Embryonic facial prominence (tissue), 1 donor: ENCODE data around the gene HEXIM2.

Source experiments
- DNase-seq: peaks from one replicate; pipeline ENCODE4 v3.0.0-alpha.2; 2016; ENCODE audit errors: extremely low spot score

Gene HEXIM2

GRCh38 chr17:45127548-45128300 is 34.0 kb upstream of the HEXIM2 start:
- no peak for DNase-seq

- DNase-seq, result no peak
Observed at GRCh38 chr17:45128331-45128730, 33.3 kb upstream of the HEXIM2 start.

DNA sequence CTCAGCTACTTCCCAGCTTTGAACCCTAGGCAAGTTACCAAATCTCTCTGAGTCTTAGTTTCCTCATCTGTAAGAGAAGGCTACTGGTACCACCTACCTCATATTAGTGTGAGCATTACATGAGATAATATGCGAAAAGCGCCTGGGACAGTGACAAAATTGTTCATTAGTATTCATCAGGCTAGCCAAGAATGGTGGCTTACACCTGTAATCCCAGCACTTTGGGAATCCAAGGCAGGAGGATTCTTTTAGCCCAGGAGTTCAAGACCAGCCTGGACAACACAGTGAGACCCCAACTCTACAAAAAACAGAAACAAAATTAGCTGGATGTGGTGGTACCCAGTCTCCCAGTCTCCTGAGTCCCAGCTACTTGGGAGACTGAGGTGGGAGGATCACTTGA is 32.7 kb upstream of the HEXIM2 start:
- no peak for DNase-seq

GRCh38 chr17:45129426-45129939 is 32.2 kb upstream of the HEXIM2 start:
- no peak for DNase-seq

DNA sequence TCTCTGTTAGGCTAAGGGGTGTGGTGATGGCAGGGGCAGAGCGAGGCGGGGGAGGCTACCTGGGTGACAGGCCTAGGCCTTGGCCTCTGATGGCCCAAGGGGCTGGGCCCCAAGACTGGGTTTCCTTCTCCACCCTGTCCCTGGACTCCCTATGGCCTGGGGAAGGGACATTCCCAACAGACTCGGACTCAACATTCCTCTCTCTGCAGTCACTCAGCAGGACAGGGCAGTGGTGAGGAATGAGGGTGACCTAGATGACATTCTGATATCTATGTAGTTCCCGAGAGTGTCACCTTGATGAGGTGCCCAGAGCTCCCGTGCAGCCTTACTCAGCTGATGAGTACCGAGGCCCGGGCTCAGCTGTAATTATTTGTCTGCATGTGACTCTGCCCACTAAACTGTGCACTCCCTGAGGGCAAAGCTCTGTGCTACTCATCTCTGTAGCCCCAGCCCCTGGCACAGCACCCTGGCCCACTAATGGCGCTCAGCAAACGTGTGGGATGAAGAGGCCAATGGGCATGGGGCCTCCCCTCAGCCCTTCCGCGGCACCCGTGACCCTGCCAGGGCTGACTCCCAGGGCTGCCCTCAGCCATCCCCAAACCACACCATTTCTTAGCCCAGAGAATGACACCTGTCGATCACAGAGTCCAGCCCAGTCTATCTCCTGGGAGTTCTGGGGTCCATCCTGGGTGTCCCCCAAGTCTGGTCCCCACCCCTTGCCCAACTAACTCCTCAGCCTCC is 31.6 kb upstream of the HEXIM2 start:
- DNase-seq, result no peak

DNA sequence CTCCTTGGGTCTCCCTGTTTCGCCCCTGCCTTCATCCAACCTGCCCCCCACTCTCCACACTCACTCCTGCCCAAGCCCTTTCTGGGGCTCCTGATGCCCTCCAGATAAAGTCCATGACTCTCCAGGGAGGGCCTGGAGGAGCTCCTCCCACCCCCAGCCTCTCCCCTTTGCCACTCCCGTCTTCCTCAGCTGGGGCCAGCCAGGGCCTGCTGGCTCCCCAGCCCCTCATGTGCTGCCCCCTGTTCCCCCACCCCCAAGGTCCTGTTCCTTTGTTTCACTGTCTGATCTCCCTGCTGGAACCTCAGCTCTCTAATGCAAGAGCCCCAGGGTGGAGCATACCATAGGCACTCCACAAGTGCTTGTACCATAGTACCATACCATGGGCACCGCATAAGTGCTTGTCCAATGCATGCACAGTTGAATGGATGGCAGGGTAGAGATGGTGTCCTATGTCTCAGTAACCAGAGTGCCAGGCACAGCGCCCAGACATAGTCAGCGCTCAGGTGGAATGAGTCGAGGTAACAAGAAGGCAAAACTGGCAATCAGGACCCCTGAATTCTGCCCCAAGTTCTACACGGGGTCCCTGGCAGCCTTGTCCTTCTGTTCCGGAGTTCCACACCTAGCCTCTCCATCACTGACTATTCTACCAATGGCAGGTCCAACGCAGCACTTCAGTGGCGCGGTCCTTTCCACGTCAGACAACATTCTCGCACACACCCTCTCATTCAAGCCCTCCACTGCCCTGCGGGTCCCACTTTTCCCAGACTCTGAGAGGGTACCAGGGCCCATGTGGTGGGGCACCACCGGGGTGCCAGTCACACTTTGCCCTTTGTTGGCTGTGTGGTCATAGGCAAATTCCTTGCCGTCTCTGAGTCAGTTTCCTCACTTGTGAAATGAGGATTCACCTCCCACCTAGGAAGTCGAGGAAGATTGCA is 30.7 kb upstream of the HEXIM2 start:
- no peak for DNase-seq

GRCh38 chr17:45131616-45132319 is 29.9 kb upstream of the HEXIM2 start:
- no peak for DNase-seq

GRCh38 chr17:45132320-45132571 is 29.4 kb upstream of the HEXIM2 start, which contains the start of gene PLCD3:
TSS of gene PLCD3 (minus strand) at chr17:45132515. CDS start at chr17:45132410, 105 bp downstream.
- no peak for DNase-seq

- DNase-seq, result peak; percentile 74
Observed at GRCh38 chr17:45132572-45133463, 28.9 kb upstream of the HEXIM2 start.

- DNase-seq, result peak; percentile 94
Observed at GRCh38 chr17:45135192-45135977, 26.3 kb upstream of the HEXIM2 start, which contains the start of gene ACBD4. TSS of gene ACBD4 (plus strand) at chr17:45135687. CDS start at chr17:45136145, 458 bp downstream.

DNA sequence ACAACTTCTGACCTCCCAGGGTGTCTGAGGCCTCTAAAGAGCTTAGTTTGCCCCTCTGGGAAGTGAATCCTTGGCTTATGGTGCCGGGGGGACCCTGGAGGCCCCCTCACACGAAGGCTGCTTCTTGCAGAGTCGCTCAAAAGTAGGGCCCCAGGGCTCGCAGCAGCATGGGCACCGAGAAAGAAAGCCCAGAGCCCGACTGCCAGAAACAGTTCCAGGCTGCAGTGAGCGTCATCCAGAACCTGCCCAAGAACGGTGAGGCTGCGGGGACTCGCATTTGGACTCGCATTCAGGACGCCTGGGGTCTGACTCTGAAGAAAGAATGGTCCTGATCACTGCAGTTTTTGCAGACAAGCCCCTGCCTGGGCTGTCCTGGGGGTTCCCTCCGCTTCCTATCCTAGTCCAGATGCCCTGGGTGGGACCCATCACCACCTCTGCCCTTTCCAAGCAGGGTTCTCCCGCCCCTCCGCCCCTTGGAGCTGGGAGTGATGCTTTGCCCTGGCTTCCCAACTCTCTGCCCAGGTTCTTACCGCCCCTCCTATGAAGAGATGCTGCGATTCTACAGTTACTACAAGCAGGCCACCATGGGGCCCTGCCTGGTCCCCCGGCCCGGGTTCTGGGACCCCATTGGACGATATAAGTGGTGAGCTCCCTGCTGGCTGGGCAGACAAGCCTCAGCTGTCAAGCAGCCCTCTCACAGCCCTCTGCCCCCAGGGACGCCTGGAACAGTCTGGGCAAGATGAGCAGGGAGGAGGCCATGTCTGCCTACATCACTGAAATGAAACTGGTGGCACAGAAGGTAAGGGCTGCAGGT is 25.5 kb upstream of the HEXIM2 start:
- no peak for DNase-seq

GRCh38 chr17:45136846-45137560 is 24.7 kb upstream of the HEXIM2 start:
- no peak for DNase-seq

GRCh38 chr17:45137561-45138305 is 23.9 kb upstream of the HEXIM2 start:
- no peak for DNase-seq

DNA sequence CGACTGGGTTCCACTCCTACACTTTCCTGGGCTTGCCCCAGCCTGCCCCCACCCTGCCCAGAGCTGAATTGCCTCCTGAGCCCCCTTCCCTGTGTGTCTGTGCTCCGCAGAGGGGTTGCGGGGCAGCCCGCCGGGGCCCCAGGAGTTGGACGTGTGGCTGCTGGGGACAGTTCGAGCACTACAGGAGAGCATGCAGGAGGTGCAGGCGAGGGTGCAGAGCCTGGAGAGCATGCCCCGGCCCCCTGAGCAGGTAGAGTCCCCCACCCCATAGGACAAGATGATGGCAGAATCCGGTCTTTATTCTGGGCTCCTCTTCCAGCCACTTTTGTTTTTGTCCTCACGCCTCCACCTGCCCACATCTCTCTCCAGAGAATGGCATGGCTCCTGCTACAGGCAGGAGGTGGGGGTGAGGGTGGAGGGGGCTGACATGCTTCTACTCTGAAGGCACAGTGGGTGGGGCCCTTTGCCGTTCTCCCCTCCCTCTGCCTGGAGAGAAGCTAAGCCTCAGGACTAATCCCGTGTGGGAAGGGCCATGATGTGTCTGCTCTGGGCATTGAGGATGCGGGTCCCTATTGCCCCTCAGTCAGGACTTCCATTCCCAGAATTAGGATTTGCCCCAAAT is 22.7 kb upstream of the HEXIM2 start:
- no peak for DNase-seq

DNA sequence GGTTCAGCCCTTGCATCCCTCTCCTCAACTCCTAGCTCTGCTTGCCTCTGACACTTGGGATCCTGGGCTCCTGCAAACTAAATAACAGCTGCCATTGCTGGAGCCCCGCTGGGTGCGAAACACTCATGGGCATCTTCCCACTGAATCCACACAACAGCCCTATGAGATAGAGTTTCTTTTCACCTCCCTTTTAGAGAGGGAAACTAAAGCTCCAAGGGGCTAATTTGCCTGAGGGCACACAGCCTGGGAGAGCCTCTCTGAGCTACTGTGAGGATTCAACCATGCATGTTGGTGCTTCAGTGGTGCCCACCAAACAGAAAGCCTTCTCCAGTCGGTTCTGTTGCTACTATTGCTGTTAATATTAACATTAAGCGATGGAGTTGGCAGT is 22.1 kb upstream of the HEXIM2 start:
- DNase-seq, result no peak

DNA sequence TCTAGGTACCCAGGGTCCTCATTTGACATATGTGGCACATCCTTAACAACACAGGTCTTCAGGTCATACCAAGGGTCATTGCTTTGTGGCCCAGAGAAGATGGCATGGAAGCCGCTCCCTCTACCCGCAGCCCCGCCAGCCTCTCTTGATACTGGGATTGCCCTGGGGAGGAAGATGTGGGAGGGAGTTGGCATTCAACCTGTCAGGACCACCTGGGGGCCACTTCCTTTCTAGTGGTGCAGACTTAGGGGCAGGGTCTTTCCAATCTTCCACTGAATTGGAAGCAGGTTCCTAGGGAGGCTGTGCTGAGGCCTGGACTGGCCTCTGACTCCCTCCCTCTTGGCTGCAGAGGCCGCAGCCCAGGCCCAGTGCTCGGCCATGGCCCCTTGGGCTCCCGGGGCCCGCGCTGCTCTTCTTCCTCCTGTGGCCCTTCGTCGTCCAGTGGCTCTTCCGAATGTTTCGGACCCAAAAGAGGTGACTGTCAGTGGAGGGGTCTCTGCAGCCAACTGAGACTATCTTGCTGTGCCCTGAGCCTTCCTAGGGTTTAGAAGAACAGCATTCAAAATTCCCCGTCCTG is 18.5 kb upstream of the HEXIM2 start:
- DNase-seq, result no peak
